ELR (cell line): ENCODE results near the gene PKD2.

Experiments
- DNase-seq: peaks from one replicate; pipeline ENCODE4 v3.0.0-alpha.2; 2015; ENCODE audit warnings: low read depth

Gene PKD2

DNA sequence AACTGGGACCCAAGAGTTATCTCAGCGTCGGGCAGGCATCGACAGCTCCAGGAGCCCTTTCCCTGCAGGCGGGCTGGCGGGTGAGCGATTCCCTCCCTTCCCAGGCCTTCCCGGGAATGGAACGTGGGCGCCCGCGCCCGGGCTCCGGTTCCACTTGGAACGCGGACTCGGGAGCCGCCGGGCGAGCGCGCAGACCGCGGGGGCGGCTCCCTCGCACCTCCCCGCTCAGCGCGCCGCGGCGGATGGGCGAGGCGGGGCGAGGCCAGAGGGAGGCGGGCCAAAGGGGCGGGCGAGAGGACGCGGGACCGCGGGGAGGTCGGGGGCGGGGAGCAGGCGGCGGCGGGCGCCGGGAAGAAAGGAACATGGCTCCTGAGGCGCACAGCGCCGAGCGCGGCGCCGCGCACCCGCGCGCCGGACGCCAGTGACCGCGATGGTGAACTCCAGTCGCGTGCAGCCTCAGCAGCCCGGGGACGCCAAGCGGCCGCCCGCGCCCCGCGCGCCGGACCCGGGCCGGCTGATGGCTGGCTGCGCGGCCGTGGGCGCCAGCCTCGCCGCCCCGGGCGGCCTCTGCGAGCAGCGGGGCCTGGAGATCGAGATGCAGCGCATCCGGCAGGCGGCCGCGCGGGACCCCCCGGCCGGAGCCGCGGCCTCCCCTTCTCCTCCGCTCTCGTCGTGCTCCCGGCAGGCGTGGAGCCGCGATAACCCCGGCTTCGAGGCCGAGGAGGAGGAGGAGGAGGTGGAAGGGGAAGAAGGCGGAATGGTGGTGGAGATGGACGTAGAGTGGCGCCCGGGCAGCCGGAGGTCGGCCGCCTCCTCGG lies at the start of gene PKD2:
TSS of gene PKD2 (plus strand) at position 332 of the 818 bp plus-strand sequence. CDS start at position 431, 99 bp downstream.
- DNase-seq, result peak; percentile 83

DNA sequence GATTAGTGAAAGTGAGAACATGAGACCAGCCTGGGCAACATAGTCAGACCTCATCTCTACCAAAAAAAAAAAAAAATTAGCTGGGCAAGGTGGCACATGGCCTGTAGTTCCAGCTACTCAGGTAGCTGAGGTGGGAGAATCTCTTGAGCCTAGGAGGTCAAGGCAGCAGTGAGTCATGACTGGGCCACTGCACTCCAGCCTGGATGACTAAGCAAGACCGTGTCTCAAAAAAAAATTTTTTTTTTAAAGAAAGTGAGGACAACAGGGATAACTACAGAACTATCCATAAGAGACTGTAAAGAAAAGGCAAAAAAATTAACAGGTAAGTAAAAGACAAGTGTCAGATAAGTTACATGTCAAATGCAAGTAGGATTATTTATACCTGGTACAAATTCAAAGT lies 45.4 kb upstream of the PKD2 start:
- peak; percentile 70 for DNase-seq

DNA sequence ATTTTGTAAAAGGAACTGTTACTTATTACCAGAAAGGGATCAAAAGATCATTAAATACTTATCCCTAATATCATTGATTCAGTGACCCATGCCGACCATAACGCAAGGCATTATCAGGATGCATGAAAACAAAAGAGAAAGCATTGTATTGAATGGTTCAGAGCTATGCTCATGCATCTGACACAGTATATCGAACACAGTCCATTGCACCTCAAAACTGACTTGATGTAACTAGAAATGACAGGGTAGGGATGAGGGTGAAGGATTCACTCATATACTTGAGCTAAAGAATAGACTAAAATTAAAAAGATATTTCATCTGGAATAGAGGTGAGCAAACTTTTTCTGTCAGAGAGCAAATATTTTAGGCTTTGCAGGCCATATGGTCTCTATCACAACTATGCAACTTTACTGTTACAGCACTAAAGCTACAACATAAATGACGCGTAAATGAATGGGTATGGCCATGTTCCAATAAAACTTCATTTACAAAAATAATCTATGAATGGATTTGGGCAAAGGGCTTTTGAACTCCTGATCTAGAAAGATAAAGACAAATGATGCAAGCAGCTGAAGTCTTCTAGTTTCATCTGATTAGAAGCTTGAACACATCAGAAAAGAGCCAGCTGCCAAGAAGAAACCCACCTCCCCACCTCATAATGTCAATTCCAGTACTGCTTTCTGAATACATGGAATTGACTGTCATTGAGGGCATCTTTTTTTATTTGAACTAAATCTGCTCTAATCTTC lies 44.9 kb upstream of the PKD2 start:
- no peak for DNase-seq

- no peak for DNase-seq
These were observed 41.9 kb upstream of the PKD2 start for GRCh38 chr4:87965501-87965975.

- no peak for DNase-seq
These were observed 41.3 kb upstream of the PKD2 start for GRCh38 chr4:87966095-87966496.

DNA sequence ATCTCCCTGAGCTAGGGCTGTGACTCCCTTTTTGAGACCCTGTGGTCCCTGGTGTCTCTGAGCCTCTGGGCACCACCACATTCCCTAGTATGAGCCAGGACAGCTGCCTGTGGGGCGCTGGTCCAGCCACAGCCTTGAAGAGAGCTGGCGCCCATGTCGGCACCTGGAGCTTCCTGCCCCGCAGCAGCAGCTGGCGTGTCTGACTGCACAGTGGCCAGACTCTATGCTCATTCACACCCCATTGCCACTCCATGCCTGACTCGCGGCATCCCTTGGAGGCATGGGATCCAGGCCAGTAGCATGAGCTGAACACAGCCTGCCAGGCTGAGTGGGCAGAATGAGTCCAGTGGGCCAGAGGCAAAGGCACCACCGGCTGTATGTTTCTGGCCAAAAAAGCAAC lies 40.2 kb upstream of the PKD2 start:
- no peak for DNase-seq

- no peak for DNase-seq
These were observed 37.3 kb upstream of the PKD2 start for GRCh38 chr4:87970121-87970520.

- DNase-seq, result no peak
These were observed 35.6 kb upstream of the PKD2 start for GRCh38 chr4:87971866-87972265.

- peak; percentile 94 for DNase-seq
These were observed 33.9 kb upstream of the PKD2 start for GRCh38 chr4:87973283-87974169.

DNA sequence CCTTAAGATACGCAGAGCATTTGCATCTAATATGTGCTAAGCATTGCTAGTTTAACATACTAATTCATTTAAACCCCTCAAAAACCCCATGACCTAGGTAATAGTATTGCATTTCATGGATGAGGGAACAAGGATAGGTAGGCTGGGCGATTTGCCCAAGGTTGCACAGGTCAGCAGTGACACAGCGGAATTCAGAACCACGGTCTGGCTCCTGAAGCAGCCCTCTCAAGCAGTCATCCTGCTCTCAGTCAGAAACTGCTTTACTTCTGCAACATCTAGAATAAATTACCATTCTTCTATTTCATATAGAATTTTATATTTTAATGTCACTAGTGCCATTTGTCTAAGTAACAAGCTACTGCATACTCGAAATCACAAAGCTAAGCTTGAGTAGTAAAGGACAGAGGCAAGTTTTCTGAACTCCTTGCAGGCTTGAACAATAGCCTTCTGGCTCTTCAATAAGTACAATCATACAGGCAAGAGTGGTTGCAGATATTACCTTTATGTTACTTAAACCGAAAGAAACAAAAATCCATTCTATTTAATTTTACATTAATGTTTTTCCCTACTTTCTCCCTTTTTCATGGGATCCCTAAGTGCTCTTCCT lies 32.5 kb upstream of the PKD2 start:
- DNase-seq, result peak; percentile 57

- peak; percentile 56 for DNase-seq
These were observed 32.0 kb upstream of the PKD2 start, which contains the start of gene SPP1 for GRCh38 chr4:87975466-87975865. TSS of gene SPP1 (plus strand) at chr4:87975714. CDS start at chr4:87976896, 1,182 bp downstream.

- no peak for DNase-seq
These were observed 29.7 kb upstream of the PKD2 start for GRCh38 chr4:87977521-87978278.

GRCh38 chr4:87978681-87979080 lies 28.8 kb upstream of the PKD2 start:
- peak; percentile 66 for DNase-seq

- no peak for DNase-seq
These were observed 27.6 kb upstream of the PKD2 start for GRCh38 chr4:87979810-87980209.

GRCh38 chr4:87981486-87981885 lies 25.9 kb upstream of the PKD2 start:
- DNase-seq, result no peak

- DNase-seq, result no peak
These were observed 25.4 kb upstream of the PKD2 start for GRCh38 chr4:87982036-87982435.

GRCh38 chr4:87982446-87983010 lies 24.9 kb upstream of the PKD2 start:
- peak; percentile 69 for DNase-seq

GRCh38 chr4:87983996-87984395 lies 23.4 kb upstream of the PKD2 start:
- no peak for DNase-seq

DNA sequence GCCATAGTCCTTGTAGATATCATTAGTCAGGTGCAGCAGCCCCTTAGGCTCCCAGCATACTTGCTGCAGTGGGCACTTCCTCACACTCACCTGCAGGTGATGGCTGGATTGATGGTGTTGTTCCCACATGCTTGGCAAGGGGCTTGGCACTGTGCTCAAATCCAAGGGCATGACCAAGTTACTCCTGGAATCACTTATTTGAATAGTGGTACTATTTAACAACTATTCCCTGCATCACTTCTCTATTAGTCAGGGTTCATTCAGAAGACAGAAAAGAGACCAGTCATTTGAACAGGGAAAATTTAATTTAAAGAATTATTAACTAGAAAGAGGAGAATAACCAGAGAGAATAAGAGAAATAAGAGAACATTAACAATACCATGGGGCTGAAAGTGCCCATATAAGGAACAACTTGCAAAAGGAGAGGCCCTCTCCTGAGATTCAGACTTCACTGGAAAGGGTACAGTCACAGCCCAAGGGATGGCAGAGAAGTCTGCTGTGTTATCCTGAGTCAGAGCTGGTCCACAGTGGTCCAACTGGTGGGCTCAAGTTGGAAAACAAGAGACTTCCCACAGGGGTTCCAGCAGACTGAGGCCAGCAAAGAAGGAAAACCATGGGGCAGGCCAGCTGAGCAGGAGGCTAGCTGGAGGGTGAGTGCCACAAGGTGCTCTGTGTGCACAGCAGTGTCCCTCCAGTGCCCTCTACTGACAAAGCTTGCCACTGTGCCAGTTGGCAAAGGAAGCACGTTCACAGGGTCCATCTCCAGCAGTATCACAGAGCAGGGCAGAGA lies 22.1 kb upstream of the PKD2 start:
- peak; percentile 70 for DNase-seq

DNA sequence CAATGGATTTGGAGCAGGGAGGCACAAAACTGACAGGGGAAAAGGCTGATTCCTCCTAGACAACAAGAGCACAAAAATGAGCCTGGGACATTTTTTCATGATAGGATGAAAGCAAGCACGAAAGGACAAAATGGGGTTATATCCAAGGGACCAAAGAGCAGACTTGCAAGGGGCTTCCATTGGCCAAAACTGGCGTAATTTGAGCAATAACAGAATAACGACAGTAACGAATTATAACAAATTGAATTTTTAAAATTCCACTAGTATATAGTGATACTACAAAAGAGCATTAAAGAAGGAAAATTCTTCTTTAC lies 21.6 kb upstream of the PKD2 start:
- DNase-seq, result no peak
